ENCODE results near the gene ETFA.

Gene ETFA

GRCh38 chr15:76333720-76334437 lies 22.6 kb upstream of the ETFA start:
- 0 out of 2 replicates have a peak, but pooled peaks have one; percentile 10 for TF ChIP-seq CTCF (IDR thresholded peaks at IDR 0.05)
- TF ChIP-seq ZFX (IDR thresholded peaks at IDR 0.05; ENCODE audit: borderline replicate concordance) = no peak

GRCh38 chr15:76333309-76333708 lies 22.0 kb upstream of the ETFA start:
- no peak overlapping the region for H3K27ac ChIP-seq
- no peak for TF ChIP-seq CTCF (IDR thresholded peaks at IDR 0.05)
- no peak for TF ChIP-seq ZFX (IDR thresholded peaks at IDR 0.05; ENCODE audit: borderline replicate concordance)

More at GRCh38 chr15:76333720-76334437, 22.6 kb upstream of the ETFA start:
- no peak overlapping the region for H3K27ac ChIP-seq

- TF ChIP-seq ZFX (IDR thresholded peaks at IDR 0.05; ENCODE audit: borderline replicate concordance) (no peak), CTCF (IDR thresholded peaks at IDR 0.05) (no peak)
- H3K27ac ChIP-seq = no peak overlapping the region
Observed at GRCh38 chr15:76332796-76333195, 21.5 kb upstream of the ETFA start.

- peak; percentile 60 for TF ChIP-seq CTCF (IDR thresholded peaks at IDR 0.05)
- TF ChIP-seq ZFX (IDR thresholded peaks at IDR 0.05; ENCODE audit: borderline replicate concordance) = no peak
- no peak overlapping the region for H3K27ac ChIP-seq
Observed at GRCh38 chr15:76330080-76330680, 18.9 kb upstream of the ETFA start.

- TF ChIP-seq CTCF (IDR thresholded peaks at IDR 0.05) = no peak
- no peak for TF ChIP-seq ZFX (IDR thresholded peaks at IDR 0.05; ENCODE audit: borderline replicate concordance)
- no peak overlapping the region for H3K27ac ChIP-seq
Observed at GRCh38 chr15:76328958-76329357, 17.7 kb upstream of the ETFA start.

GRCh38 chr15:76328106-76328696 lies 16.9 kb upstream of the ETFA start:
- H3K27ac ChIP-seq = no peak overlapping the region
- no peak for TF ChIP-seq CTCF (IDR thresholded peaks at IDR 0.05)
- no peak for TF ChIP-seq ZFX (IDR thresholded peaks at IDR 0.05; ENCODE audit: borderline replicate concordance)
